Measurements from ENCODE around the gene SCUBE1. TPM values are rescaled to one million over a fixed set of nuclear protein-coding genes. Genes with fewer than 3 reads are reported as not detected.

Gene SCUBE1
- total and polyA plus RNA-seq, 2 of the 4 experiments (the other 2 are of a cell fraction), result not detected

GRCh38 chr22:43191831-43192230 is 151.3 kb downstream of the SCUBE1 start:
- intact Hi-C loops (cut with micrococcal nuclease) (no loop called here), dilution Hi-C loops (cut with HindIII; ENCODE audit: low sequenced_read_pairs, unreplicated experiment) (no loop called here), in situ Hi-C loops (cut with MboI; ENCODE audit: low sequenced_read_pairs) (no loop called here)
- peaks cover 10% of the 10 kb centered on the region for H3K27me3 ChIP-seq (ENCODE audit: control insufficient read depth, insufficient read depth, low read length)
- no peak overlapping the region for H3K4me2 ChIP-seq (ENCODE audit: low read depth, low read length)
- no peak overlapping the region for H2BK15ac ChIP-seq (ENCODE audit: low read depth, low read length)
- no peak overlapping the region for H3K14ac ChIP-seq (replicated peaks; ENCODE audit: low read depth, low read length)
- no peak overlapping the region for H2AFZ ChIP-seq (replicated peaks; ENCODE audit: low read length, poor library complexity)
- no peak overlapping the region for H3K56ac ChIP-seq (ENCODE audit: extremely low read depth, insufficient read depth, low read length)
- H3K9me3 ChIP-seq (ENCODE audit: control insufficient read depth, insufficient read depth, low read length), result no peaks in the 10 kb centered on the region
- POLR2A ChIA-PET (ENCODE audit: unreplicated experiment), result no interaction called here
- H2AK5ac ChIP-seq (ENCODE audit: low read depth, low read length), result no peak overlapping the region
- no peak overlapping the region for H3K4me3 ChIP-seq (ENCODE audit: insufficient read depth, low read depth, low read length)
- no peak overlapping the region for H3K4ac ChIP-seq (ENCODE audit: low read depth, low read length)
- no peak overlapping the region for H3K9ac ChIP-seq (ENCODE audit: low read depth, low read length)
- BruUV-seq (replicated peaks), result no TSS peak
- no peak overlapping the region for H3K27ac ChIP-seq (ENCODE audit: insufficient read depth, low read length)
- no peak overlapping the region for H2BK20ac ChIP-seq (ENCODE audit: low read depth, low read length)
- ATAC-seq (ENCODE audit: low read depth), result no peak
- no peak overlapping the region for H2BK5ac ChIP-seq (ENCODE audit: low read depth, low read length, poor library complexity, severe bottlenecking)
- no peaks in the 10 kb centered on the region for H3K9me1 ChIP-seq (ENCODE audit: insufficient read depth, low read length)
- no peaks in the 10 kb centered on the region for H4K20me1 ChIP-seq (ENCODE audit: insufficient read depth, low read length)
- H3K23ac ChIP-seq (ENCODE audit: low read depth, low read length), result no peak overlapping the region
- H2AK9ac ChIP-seq (replicated peaks; ENCODE audit: low read depth, low read length, poor library complexity), result no peak overlapping the region
- H3K18ac ChIP-seq (ENCODE audit: low read depth, low read length), result no peak overlapping the region
- TF ChIP-seq RAD21 (IDR thresholded peaks at IDR 0.05; ENCODE audit: low read length), result no peak
- TF ChIP-seq ELK1 (IDR thresholded peaks at IDR 0.05; ENCODE audit: borderline replicate concordance, low read depth, low read length), result no peak
- TF ChIP-seq FOS (IDR thresholded peaks at IDR 0.05; ENCODE audit: low read depth, low read length), result no peak
- TF ChIP-seq NFE2L2 (IDR thresholded peaks at IDR 0.05; ENCODE audit: low read depth, low read length), result no peak
- TF ChIP-seq CTCF (conservative IDR thresholded peaks at IDR 0.05; ENCODE audit: low read depth, low read length), result no peak
- no peak for TF ChIP-seq CHD1 (IDR thresholded peaks at IDR 0.05; ENCODE audit: low read depth, low read length)
- no peak for TF ChIP-seq MAZ (IDR thresholded peaks at IDR 0.05; ENCODE audit: borderline replicate concordance, low read depth, low read length)
- TF ChIP-seq RCOR1 (IDR thresholded peaks at IDR 0.05; ENCODE audit: insufficient replicate concordance, low read length), result no peak
- TF ChIP-seq USF2 (IDR thresholded peaks at IDR 0.05; ENCODE audit: low read depth, low read length), result no peak
- no peak for DNase-seq
- H3K36me3 ChIP-seq (ENCODE audit: control insufficient read depth, insufficient read depth, low read length), result no peaks in the 10 kb centered on the region
- no peak overlapping the region for H4K91ac ChIP-seq (ENCODE audit: insufficient read depth, low read depth, low read length)
- CTCF ChIA-PET, result no interaction called here
- H3K4me1 ChIP-seq (ENCODE audit: control insufficient read depth, insufficient read depth, low read length), result peaks cover 6% of the 10 kb centered on the region
- no peak overlapping the region for H4K5ac ChIP-seq (ENCODE audit: low read depth, low read length)
- H3K79me1 ChIP-seq (ENCODE audit: low read depth in 1 of 2, low read length in 2 of 2), result no peaks in the 10 kb centered on the region
- no peak overlapping the region for H2BK120ac ChIP-seq (ENCODE audit: low read depth, low read length)
- H4K8ac ChIP-seq (ENCODE audit: low read depth in 2 of 2, low read length in 2 of 2), result no peak overlapping the region

Measured in IMR-90 (cell line).